AG04450 (cell line): Measurements from ENCODE around the gene FNDC5. TPM values are rescaled to one million over a fixed set of nuclear protein-coding genes. Genes with fewer than 3 reads are reported as not detected.

Experiments used
- CTCF ChIA-PET: fragments of 300-600, 350-600 bp; formaldehyde crosslinking; extraction: SDS; loops from one replicate; lab custom pipeline; 2022; ENCODE audit warnings: antibody characterized with exemption, inconsistent platforms; lab: Charles Lee
- POLR2A ChIA-PET: fragments of 350-600 bp; formaldehyde crosslinking; extraction: SDS; loops from one replicate; lab custom pipeline; 2021; ENCODE audit warnings: antibody characterized with exemption, inconsistent platforms; lab: Yijun Ruan, JAX
- DNase-seq: peaks from one replicate; pipeline ENCODE4 v3.0.0-alpha.2; 2011; ENCODE audit warnings: low read depth, low spot score
- H3K27ac ChIP-seq: one replicate; pipeline ENCODE4 v1.5.1; 2012; ENCODE audit warnings: low read depth, low read length, control low read depth
- H3K27me3 ChIP-seq: one replicate; pipeline ENCODE4 v1.6.0; 2012; ENCODE audit warnings: low read length; ENCODE audit not compliant: control insufficient read depth, insufficient read depth
- H3K4me3 ChIP-seq: 2 replicates; pipeline ENCODE4 v1.5.1; 2011; ENCODE audit warnings: mild to moderate bottlenecking, low read depth, low read length, control low read depth
- H3K9me3 ChIP-seq: 2 replicates; pipeline ENCODE4 v1.5.1; 2012; ENCODE audit warnings: low read length; ENCODE audit not compliant: control insufficient read depth, insufficient read depth
- CTCF ChIP-seq: IDR thresholded peaks from 2 replicates; pipeline ENCODE4 v1.5.1; 2011; ENCODE audit warnings: low read depth, low read length, control low read depth, inconsistent platforms
- polyA plus RNA-seq: library from polyadenylated mRNA; depleted of rRNA; stranded (reverse); fragments of >200 nt; gene quantifications from 2 replicates; pipeline ENCODE4 v1.2.3, GENCODE V29; 2011; rRNA removed

The FNDC5 gene
- polyA plus RNA-seq, 1 experiment = 1.5 TPM

- Histone ChIP-seq H3K9me3 (no peaks in the 10 kb centered on the region; the same call in 1 of the 2 replicates), H3K27me3 (no peaks in the 10 kb centered on the region), H3K27ac (peak overlapping the region; percentile 75), H3K4me3 (peak overlapping the region; percentile 98)
- CTCF ChIA-PET = interaction anchor here (0.7 kb wide), 1 partner anchor 252 kb away, joined by 6 read pairs; no protein-coding TSS in a partner anchor
- TF ChIP-seq CTCF = no peak
- POLR2A ChIA-PET = interaction anchor here (0.5 to 1.8 kb wide), 3 partner anchors 19 to 114 kb away, joined by 3 to 7 read pairs (median 4); no protein-coding TSS in a partner anchor
- DNase-seq = no peak
These were observed 52.6 kb downstream of the FNDC5 start for GRCh38 chr1:32817815-32818786.

- H3K4me3 ChIP-seq = peak within 1 kb of the TSS; percentile 98
- ChIA-PET CTCF (no interaction called here), POLR2A (interaction anchor here (0.5 to 1.8 kb wide), 3 partner anchors 20 to 114 kb away, joined by 3 to 7 read pairs (median 4); no protein-coding TSS in a partner anchor)
- DNase-seq = peak; percentile 93
- H3K27me3 ChIP-seq = no peaks in the 10 kb centered on the region
- no peak for TF ChIP-seq CTCF
- no peaks in the 10 kb centered on the region; the same call in 1 of the 2 replicates for H3K9me3 ChIP-seq
- peak within 1 kb of the TSS; percentile 97 for H3K27ac ChIP-seq
These were observed 53.4 kb downstream of the FNDC5 start, which contains the start of the genes S100PBP and YARS1 for GRCh38 chr1:32817159-32817814. Gene S100PBP, plus strand, starts transcription at chr1:32817653. Its CDS starts 8,447 bp downstream, at chr1:32826100. Gene YARS1, minus strand, starts transcription at chr1:32817358. Its CDS starts 114 bp downstream, at chr1:32817244.

- DNase-seq = no peak
- no peak for TF ChIP-seq CTCF
- Histone ChIP-seq H3K27me3 (no peaks in the 10 kb centered on the region), H3K27ac (peak overlapping the region; percentile 97), H3K9me3 (no peaks in the 10 kb centered on the region; the same call in 1 of the 2 replicates), H3K4me3 (peak overlapping the region; percentile 98)
- ChIA-PET CTCF (no interaction called here), POLR2A (interaction anchor here (1.8 kb wide), 1 partner anchor 113 kb away, joined by 7 read pairs; no protein-coding TSS in a partner anchor)
These were observed 54.0 kb downstream of the FNDC5 start for GRCh38 chr1:32816676-32817158.

GRCh38 chr1:32813941-32814739 lies 56.6 kb downstream of the FNDC5 start:
- Histone ChIP-seq H3K4me3 (no peak overlapping the region; the same call in 1 of the 2 replicates), H3K9me3 (no peaks in the 10 kb centered on the region; the same call in 1 of the 2 replicates), H3K27ac (no peak overlapping the region), H3K27me3 (no peaks in the 10 kb centered on the region)
- TF ChIP-seq CTCF = no peak
- no peak for DNase-seq
- CTCF ChIA-PET = no interaction called here
- POLR2A ChIA-PET = no interaction called here

Other genes with a start within 250 kb of the FNDC5 start
- gene ZBTB8OS, start 220.4 kb downstream of the FNDC5 start, polyA plus RNA-seq = 63.5 and 89.1 TPM in 2 replicates
- 132 and 154 TPM in 2 replicates for gene RBBP4, start 219.7 kb downstream of the FNDC5 start, polyA plus RNA-seq
- 50.4 and 65.1 TPM in 2 replicates for gene SYNC, start 168.1 kb downstream of the FNDC5 start, polyA plus RNA-seq
- gene YARS1, start 53.6 kb downstream of the FNDC5 start, polyA plus RNA-seq = 105 and 107 TPM in 2 replicates
- 32.2 and 43.7 TPM in 2 replicates for gene S100PBP, start 53.3 kb downstream of the FNDC5 start, polyA plus RNA-seq
- 0.06 and 0.29 TPM in 2 replicates for gene HPCA, start 15.6 kb upstream of the FNDC5 start, polyA plus RNA-seq
- 28.6 and 49.5 TPM in 2 replicates for gene TMEM54, start 30.5 kb upstream of the FNDC5 start, polyA plus RNA-seq
- gene RNF19B, start 93.9 kb upstream of the FNDC5 start, polyA plus RNA-seq = 8.5 and 10.1 TPM in 2 replicates
- 129 TPM in 2 replicates for gene AK2, start 166.0 kb upstream of the FNDC5 start, polyA plus RNA-seq
- gene AZIN2, start 210.2 kb upstream of the FNDC5 start, polyA plus RNA-seq = 7.0 and 7.8 TPM in 2 replicates